Vagina (tissue), 2 donors: ENCODE data around the gene CRACDL.

Source experiments
- POLR2A ChIP-seq, 2 donors: fragments of 450-650 bp; IDR thresholded peaks; one replicate each; pipeline ENCODE4 v1.6.1; 2017; ENCODE audit warnings: antibody characterized with exemption in 2 of 2, mild to moderate bottlenecking in 2 of 2, moderate library complexity in 2 of 2
- POLR2AphosphoS5 ChIP-seq, 2 donors: sonication (generic); formaldehyde crosslinking; IDR thresholded peaks; one replicate each; pipeline ENCODE4 v1.9.0; 2017; ENCODE audit warnings: antibody characterized with exemption in 2 of 2, mild to moderate bottlenecking in 2 of 2, low read depth in 1 of 2; ENCODE audit not compliant: insufficient read depth in 1 of 2
- TF ChIP-seq, protein P1 (sequence below), 3 experiments: fragments of 450-650 bp in 2 of 3; fragments of 200-600 bp in 1 of 3; sonication (generic) in 1 of 3; IDR thresholded peaks; one replicate each; pipeline ENCODE4 v1.5.1; 2017 to 2019; ENCODE audit warnings: antibody characterized with exemption in 3 of 3, mild to moderate bottlenecking in 2 of 3, moderate library complexity in 2 of 3

DNA sequence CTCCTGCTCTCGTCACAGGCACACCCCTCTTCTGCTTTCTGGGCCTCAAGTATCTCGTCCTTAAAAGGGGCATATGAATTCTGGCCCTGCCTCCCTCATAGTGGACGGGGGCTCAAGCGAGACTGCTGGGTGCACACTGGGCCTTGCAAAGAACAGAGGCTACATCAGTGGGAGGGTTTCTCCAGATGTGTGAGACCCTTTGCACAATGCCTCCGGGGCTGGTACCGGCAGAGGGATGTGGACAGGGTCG, 25.0 kb downstream of the CRACDL start:
- TF ChIP-seq POLR2A (IDR thresholded peaks at IDR 0.05) (no peak), POLR2AphosphoS5 (IDR thresholded peaks at IDR 0.05; ENCODE audit: insufficient read depth in 1 of 2, low read depth in 1 of 2) (no peak)
- TF ChIP-seq, protein P1, sequence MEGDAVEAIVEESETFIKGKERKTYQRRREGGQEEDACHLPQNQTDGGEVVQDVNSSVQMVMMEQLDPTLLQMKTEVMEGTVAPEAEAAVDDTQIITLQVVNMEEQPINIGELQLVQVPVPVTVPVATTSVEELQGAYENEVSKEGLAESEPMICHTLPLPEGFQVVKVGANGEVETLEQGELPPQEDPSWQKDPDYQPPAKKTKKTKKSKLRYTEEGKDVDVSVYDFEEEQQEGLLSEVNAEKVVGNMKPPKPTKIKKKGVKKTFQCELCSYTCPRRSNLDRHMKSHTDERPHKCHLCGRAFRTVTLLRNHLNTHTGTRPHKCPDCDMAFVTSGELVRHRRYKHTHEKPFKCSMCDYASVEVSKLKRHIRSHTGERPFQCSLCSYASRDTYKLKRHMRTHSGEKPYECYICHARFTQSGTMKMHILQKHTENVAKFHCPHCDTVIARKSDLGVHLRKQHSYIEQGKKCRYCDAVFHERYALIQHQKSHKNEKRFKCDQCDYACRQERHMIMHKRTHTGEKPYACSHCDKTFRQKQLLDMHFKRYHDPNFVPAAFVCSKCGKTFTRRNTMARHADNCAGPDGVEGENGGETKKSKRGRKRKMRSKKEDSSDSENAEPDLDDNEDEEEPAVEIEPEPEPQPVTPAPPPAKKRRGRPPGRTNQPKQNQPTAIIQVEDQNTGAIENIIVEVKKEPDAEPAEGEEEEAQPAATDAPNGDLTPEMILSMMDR (IDR thresholded peaks at IDR 0.05) = no peak
